Progenitor cell of endocrine pancreas (in vitro differentiated cells): ENCODE results near the gene ATG10. TPM values are rescaled to one million over a fixed set of nuclear protein-coding genes. Genes with fewer than 3 reads are reported as not detected.

Source experiments
- DNase-seq: peaks from one replicate; pipeline ENCODE4 v3.0.0; 2021; ENCODE audit warnings: low spot score; ENCODE audit not compliant: unreplicated experiment
- H3K27ac Mint-ChIP-seq: 2 replicates; pipeline ENCODE4 v1.8.0; 2021; ENCODE audit warnings: mild to moderate bottlenecking, moderate library complexity, mixed read lengths
- H3K27me3 Mint-ChIP-seq: 2 replicates; pipeline ENCODE4 v1.8.0; 2021; ENCODE audit warnings: mixed read lengths
- H3K36me3 Mint-ChIP-seq: 2 replicates; pipeline ENCODE4 v1.8.0; 2022; ENCODE audit warnings: mixed read lengths; ENCODE audit not compliant: insufficient read depth
- H3K4me1 Mint-ChIP-seq: 2 replicates; pipeline ENCODE4 v1.8.0; 2021; ENCODE audit warnings: low read depth, mixed read lengths
- H3K4me3 Mint-ChIP-seq: 2 replicates; pipeline ENCODE4 v1.8.0; 2021; ENCODE audit warnings: low read depth, mild to moderate bottlenecking, moderate library complexity, mixed read lengths
- H3K9me3 Mint-ChIP-seq: 2 replicates; pipeline ENCODE4 v1.8.0; 2021; ENCODE audit warnings: low read depth, mixed read lengths
- CTCF ChIP-seq: fragments of 200-600 bp; sonication (generic); IDR thresholded peaks from one replicate; pipeline ENCODE4 v1.5.0; 2021; ENCODE audit warnings: antibody characterized with exemption, mild to moderate bottlenecking; ENCODE audit not compliant: unreplicated experiment
- total RNA-seq: library from RNA; stranded (reverse); gene quantifications from 2 replicates; pipeline ENCODE4 v1.2.1, GENCODE V29; 2021

Gene ATG10
- total RNA-seq, 1 donor from 2014 or later, result 10.8 TPM

- Mint-ChIP-seq H3K27me3 (no peaks in the 10 kb centered on the region), H3K9me3 (peaks cover 3% of the 10 kb centered on the region), H3K27ac (no peak overlapping the region), H3K36me3 (peaks cover 4% of the 10 kb centered on the region), H3K4me1 (no peaks in the 10 kb centered on the region), H3K4me3 (no peak overlapping the region)
- DNase-seq, result no peak
- no peak for TF ChIP-seq CTCF
Observed at GRCh38 chr5:82183828-82184227, 212.0 kb downstream of the ATG10 start.

- no peak for DNase-seq
- no peak for TF ChIP-seq CTCF
- Mint-ChIP-seq H3K27me3 (no peaks in the 10 kb centered on the region), H3K4me1 (no peaks in the 10 kb centered on the region), H3K4me3 (no peak overlapping the region), H3K27ac (no peak overlapping the region), H3K36me3 (peaks cover 4% of the 10 kb centered on the region), H3K9me3 (peaks cover 3% of the 10 kb centered on the region)
Observed at GRCh38 chr5:82185851-82186250, 214.0 kb downstream of the ATG10 start.

GRCh38 chr5:82197550-82197949 is 225.7 kb downstream of the ATG10 start:
- DNase-seq, result no peak
- no peaks in the 10 kb centered on the region for H3K36me3 Mint-ChIP-seq
- no peak for TF ChIP-seq CTCF
- H3K27me3 Mint-ChIP-seq, result no peaks in the 10 kb centered on the region
- H3K9me3 Mint-ChIP-seq, result no peaks in the 10 kb centered on the region
- no peak overlapping the region for H3K4me3 Mint-ChIP-seq
- no peaks in the 10 kb centered on the region for H3K4me1 Mint-ChIP-seq
- H3K27ac Mint-ChIP-seq, result no peak overlapping the region

GRCh38 chr5:82204567-82204966 is 232.7 kb downstream of the ATG10 start:
- H3K27me3 Mint-ChIP-seq, result no peaks in the 10 kb centered on the region
- no peaks in the 10 kb centered on the region for H3K36me3 Mint-ChIP-seq
- no peak for TF ChIP-seq CTCF
- no peak for DNase-seq
- no peak overlapping the region for H3K27ac Mint-ChIP-seq
- H3K4me3 Mint-ChIP-seq, result no peak overlapping the region
- no peaks in the 10 kb centered on the region for H3K9me3 Mint-ChIP-seq
- no peaks in the 10 kb centered on the region for H3K4me1 Mint-ChIP-seq

GRCh38 chr5:82205005-82205404 is 233.2 kb downstream of the ATG10 start:
- no peaks in the 10 kb centered on the region for H3K9me3 Mint-ChIP-seq
- DNase-seq, result no peak
- no peaks in the 10 kb centered on the region for H3K27me3 Mint-ChIP-seq
- H3K4me1 Mint-ChIP-seq, result no peaks in the 10 kb centered on the region
- no peak overlapping the region for H3K4me3 Mint-ChIP-seq
- no peak for TF ChIP-seq CTCF
- no peaks in the 10 kb centered on the region for H3K36me3 Mint-ChIP-seq
- no peak overlapping the region for H3K27ac Mint-ChIP-seq
